SU-DHL-6 (cell line): ENCODE measurements around the gene SCN8A.

Experiments
- CTCF ChIP-seq: fragments of 200-600 bp; sonication (generic); IDR thresholded peaks from one replicate; pipeline ENCODE4 v1.5.1; 2017; ENCODE audit warnings: antibody characterized with exemption, mild to moderate bottlenecking, low read length, moderate library complexity; ENCODE audit not compliant: insufficient read depth, poor library complexity, severe bottlenecking
- EZH2phosphoT487 ChIP-seq: fragments of 200-600 bp; sonication (generic), shearing (Covaris generic); conservative IDR thresholded peaks from 2 replicates; pipeline ENCODE4 v1.6.1; 2018; ENCODE audit warnings: mild to moderate bottlenecking, antibody characterized with exemption, low read length, moderate library complexity, mixed read lengths

DNA sequence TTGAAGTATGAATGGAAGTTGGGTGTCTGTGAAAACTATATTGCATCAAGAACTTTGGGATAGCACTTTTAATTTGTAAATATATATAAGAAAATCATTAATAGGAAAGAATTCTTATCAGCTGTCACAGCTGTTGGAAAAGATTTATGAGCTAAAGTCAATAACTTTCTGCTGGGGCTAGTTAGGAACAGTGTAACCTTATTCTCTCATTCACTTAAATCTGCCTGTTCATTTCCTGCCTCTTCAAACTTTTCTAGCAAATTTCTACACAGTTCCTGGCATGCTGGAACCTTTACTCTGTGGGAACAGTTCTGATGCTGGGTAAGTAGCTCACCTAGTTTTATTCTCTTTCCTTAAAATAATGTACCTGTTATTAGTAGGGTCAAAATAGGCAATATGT is 109.9 kb downstream of the SCN8A start:
- TF ChIP-seq CTCF (no peak), EZH2phosphoT487 (no peak)
